ENCODE data around the gene MAML3. TPM values are rescaled to one million over a fixed set of nuclear protein-coding genes. Genes with fewer than 3 reads are reported as not detected.

MAML3 gene
- total RNA-seq, 1 experiment from 2014 or later = 0.43 TPM

DNA sequence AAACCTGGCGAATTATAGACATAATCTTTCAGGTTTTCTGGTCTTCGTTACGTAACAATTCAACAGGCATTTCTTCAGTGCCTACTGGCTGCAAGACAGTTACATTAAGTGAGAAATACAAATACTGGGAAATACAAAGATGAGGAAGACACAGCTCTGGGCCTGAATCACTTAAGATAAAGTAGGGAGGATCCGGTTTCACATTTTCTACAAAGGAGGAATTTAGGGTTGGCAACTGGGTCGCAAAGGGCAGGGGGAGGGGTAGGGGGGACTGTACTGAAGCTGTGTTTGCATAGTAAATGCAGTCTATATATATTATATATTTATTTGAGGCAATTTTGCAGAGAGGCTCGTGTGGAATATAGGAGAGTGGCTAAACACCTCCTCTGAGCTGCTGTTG, 107.4 kb downstream of the MAML3 start:
- no peak for DNase-seq (ENCODE audit: low spot score)

GRCh38 chr4:140046016-140046415, 108.0 kb downstream of the MAML3 start:
- no peak for DNase-seq (ENCODE audit: low spot score)

DNA sequence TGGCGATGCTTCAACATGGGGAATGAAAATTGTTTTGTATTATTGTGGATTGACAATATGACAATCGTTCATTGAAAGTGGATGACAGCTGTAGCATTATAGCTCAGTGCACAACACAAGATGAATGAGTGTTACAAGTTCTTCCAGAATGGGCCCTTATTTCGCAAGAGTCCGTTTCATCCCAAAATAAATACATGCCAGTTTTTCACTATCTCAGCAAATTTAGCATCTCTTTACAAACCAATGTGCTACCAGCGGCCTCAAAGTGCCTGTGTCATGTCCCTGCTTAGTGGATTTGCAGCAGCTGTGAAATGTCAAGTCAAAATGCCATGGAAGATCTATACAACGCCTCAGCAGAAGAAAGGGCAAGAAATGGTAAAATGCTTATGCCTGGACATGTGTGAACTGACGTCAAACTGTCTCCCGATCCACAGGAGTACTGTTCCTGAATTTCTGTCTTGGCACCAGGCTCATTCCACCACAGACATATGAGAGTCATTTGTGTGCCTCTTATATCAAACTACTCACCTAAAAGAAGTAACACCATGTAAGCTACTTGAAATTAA, 109.6 kb downstream of the MAML3 start:
- DNase-seq (ENCODE audit: low spot score) = no peak

- no peak for DNase-seq (ENCODE audit: low spot score)
These were observed 111.3 kb downstream of the MAML3 start for GRCh38 chr4:140042634-140043033.

DNA sequence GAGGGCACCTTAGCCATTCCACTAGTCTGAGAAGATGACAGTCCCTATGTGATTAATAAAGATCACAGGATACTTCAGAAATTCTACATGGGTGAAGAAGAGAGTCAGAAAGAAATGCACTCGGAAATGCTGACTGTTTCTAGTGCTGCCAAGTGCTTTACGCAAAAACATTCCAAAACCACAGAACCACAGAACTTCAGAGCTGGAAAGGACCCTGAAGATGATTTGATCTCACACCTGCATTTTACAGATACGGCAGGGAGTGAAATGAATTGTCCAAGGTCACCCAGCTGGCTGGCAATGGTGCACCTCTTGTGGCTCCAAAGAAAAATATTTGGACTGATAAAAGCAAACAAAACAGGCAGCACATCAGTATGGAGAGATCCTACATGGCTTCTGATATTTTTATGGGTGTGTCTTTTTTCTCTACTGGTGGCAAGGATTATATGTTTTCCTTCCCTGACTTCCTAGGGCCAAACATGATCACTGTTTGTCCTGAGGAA, 115.9 kb downstream of the MAML3 start:
- DNase-seq (ENCODE audit: low spot score) = peak; percentile 10

DNA sequence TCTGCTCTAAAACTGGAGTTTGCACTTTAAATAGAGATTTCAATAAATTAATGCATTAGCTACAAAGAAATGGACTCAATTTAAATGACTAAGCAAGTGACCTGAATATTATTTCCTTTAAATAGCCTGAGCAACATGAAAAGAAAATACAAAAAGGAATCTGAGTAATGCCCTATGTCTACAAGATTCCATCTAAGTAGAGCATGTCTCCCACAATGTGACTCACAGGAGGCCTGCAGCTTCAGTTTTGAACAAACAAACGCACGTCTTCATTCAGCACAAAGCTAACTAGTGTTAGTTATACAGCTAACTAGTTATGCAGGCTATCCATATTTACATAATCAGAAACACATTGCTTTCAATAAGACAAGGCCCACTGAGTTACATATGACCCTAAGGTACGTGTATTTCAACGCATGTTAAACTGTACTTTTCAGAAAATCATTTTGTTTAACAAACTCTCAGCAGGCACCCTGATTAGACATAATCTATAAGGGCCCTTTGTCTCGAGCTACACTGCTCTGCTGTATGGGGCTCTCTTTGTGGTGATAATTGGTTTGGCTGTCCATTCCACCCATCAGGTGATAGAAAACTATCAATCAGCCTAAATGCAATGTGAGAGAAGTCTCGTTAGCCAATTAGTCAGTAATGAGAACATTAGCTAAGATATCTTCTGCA, 116.5 kb downstream of the MAML3 start:
- DNase-seq (ENCODE audit: low spot score) = peak; percentile 58

DNA sequence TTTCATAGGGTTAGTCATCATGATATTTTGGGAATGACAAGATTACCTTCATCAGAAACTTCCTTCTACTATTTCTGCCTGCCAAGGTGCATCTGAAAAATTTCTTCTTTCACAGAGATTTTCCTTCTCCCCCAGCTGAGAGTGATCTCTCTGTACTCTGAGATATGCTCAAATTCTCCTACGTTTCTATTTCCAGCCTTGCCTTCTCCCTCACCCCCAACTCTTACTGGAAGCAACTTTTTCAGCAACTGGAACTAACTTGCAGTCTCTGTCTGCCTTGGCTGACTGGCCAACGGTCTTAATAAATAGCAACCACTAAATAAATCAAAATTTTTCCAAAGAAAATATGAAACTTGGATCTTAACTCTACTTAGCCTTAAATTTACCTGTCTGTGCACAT, 122.3 kb downstream of the MAML3 start:
- no peak for DNase-seq (ENCODE audit: low spot score)

DNA sequence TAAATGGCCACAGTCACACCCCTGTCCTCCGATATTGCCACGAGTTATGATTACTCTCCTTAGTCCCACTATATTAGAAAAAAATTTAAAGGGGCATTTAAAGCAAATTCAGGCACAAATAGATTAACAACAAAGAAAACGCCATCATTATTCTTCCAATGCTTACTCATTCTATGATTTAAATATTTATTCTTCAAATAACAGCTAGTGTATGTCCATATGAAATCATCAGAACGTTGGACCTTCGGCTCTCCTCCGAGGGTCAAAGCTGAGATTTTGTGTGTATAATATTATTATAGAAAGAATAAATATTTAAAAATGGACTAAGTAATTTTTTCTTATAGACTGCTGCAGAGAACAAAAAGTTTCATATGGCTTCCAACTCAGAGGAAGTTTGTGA, 122.9 kb downstream of the MAML3 start:
- no peak for DNase-seq (ENCODE audit: low spot score)

DNA sequence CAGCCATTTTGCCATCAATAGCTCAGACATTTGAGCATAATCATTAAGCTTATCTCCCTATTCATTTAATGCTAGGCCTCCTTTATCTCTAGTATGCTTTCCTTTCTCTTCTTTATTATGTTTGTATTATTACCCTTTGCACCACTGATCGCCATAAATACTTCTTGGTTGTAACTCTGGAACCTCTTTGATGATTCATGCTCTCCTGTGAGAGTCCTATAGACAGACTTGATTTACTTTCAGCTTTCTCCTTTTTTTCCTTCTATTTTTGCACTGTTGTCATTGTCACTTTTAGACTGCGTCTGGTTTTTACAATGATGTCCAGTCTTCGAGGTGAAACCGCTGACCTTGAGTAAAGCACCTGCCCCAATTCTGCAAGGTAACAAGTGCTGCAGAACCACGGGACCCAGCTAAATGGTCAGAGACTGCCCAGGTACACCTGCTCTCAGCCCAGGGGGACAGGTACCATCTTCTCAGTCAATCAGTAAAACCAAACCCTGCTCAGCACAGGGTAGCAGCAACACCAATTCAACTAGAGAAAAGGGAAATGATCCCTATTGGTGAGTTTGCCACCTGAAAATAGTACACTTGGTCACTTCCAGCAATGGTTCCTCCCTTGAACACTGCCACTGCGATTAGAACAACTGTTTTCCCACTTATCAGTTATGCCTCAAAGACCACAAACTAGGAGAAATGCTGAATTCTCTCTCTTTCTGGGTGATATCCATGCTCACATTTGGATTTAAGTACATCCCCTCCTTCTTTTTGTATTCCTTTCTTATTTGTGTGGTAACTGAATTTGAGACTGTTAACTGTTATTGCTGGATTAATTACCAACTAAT, 125.1 kb downstream of the MAML3 start:
- DNase-seq (ENCODE audit: low spot score) = no peak

- no peak for DNase-seq (ENCODE audit: low spot score)
These were observed 125.9 kb downstream of the MAML3 start for GRCh38 chr4:140028101-140028500.

DNA sequence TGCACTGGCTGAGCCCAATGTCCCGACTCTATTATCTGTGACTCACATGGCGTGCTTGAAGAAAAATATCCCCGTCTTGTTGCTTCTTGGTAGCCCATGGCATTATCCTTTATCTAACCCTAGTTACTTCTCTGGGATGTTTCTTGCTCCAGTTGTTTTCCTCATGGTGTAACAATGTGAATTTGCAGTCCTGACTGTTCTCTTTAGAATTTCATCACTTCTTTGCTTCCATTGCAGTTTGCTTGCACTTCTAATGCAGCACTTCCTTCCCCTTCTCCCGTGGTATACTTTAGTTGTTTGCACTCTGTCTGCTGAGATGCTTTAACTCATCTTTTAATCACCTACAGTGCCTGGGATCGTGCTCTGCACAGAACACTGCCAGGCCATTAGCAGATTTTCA, 126.9 kb downstream of the MAML3 start:
- DNase-seq (ENCODE audit: low spot score) = no peak

DNA sequence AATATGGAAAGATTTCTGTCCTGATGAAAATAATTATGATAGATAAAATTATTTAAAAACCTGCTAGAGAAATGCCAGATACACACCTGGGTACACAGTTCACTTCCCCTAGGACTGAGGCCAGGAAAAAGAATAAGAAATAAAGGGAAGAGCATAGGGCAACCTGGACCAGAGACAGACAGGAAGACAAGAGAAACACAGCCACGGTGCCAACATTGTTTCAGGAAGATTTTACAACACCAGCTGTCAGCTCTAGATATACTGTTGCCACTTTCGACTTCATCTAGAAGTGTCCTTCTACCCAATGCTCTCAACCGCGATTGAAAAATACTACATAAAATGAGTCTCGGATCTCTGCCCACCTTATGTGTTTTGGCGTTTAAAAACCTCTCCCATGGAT, 128.5 kb downstream of the MAML3 start:
- DNase-seq (ENCODE audit: low spot score) = no peak

- no peak for DNase-seq (ENCODE audit: low spot score)
These were observed 133.3 kb downstream of the MAML3 start for GRCh38 chr4:140020457-140021361.

DNA sequence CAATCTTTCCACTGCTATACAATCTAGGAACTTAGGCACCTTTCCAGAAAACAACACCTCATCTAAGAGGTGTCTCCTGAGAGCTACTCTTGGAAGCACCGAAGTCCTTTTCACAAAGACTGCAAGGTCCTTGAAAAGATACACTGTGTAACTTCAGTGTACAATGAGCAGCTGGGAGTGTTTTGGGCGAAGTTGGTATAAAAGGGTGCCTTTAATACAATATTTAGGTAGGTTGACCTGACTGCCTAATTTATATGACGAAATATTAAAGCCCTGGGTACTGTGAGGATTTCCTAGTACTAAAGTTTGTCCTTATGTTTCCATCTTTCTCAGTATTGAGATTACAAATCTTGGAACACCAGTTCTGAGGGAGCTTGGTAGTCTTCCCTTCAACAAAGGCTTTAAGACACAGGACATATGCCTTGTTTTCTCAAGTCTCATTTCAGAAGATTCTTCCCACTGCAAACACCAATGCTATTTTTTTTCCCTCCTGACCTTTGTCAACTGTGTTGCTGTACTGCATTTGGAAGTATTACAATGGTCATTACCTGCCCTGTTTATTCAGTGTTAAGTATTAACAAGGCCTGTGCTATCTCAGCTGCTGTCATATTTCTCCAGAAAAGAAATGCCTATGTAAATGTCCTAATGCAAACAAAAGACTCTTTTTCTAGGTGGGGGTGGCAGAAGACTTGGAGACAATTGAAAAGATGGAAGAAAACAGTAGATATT, 134.2 kb downstream of the MAML3 start:
- no peak for DNase-seq (ENCODE audit: low spot score)

DNA sequence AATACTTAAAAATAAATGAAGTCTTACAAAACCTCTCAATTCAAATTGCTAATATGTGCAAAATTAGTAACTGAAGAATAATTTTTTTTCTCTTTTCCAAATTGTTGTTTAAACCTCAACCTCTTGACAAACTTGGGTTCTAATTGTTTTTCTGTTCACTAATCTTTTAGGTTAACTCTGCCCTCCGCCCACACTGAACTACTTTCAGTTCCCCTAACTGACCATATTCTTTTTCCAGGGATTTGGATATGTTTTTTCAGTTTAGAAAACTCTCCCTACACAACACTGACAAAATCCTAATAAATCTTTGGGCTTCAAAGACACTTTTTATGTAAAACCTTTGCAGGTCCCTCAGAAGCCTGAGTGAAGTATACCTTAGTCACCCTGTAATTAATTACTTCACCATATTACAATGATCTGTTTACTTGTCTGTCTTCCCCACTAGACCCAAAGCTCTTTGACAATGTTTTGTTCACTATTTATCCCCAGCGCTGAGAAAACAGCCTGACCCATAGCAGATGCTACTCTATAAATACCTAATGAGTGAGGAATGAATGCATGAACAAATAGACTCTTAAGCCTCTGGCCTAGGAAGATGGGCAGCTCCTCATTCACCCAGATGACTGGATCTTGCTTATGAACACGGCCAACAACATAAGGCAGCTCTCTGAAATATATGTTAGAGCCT, 134.9 kb downstream of the MAML3 start:
- no peak for DNase-seq (ENCODE audit: low spot score)

GRCh38 chr4:140014284-140014683, 139.7 kb downstream of the MAML3 start:
- no peak for DNase-seq (ENCODE audit: low spot score)

- DNase-seq (ENCODE audit: low spot score) = peak; percentile 79
These were observed 141.1 kb downstream of the MAML3 start for GRCh38 chr4:140012688-140013486.

DNA sequence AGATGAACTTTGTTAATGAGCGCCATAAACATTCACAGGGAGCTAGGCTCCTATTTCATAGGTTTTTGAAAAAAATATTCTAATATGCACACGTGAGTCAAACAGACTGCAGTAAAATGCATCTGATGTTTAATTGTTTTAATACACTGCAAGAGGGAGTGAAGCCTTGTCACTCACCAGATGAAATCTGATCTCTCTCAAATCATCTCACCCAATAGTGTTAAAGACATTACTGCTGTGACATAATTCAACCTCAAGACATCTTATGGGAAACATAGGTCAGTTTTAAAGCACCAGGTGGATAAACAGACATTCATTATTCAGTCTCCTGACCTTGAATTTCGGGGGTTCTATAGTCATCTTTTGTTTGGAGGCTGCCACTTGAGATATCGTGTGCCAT, 148.3 kb downstream of the MAML3 start:
- DNase-seq (ENCODE audit: low spot score) = no peak

DNA sequence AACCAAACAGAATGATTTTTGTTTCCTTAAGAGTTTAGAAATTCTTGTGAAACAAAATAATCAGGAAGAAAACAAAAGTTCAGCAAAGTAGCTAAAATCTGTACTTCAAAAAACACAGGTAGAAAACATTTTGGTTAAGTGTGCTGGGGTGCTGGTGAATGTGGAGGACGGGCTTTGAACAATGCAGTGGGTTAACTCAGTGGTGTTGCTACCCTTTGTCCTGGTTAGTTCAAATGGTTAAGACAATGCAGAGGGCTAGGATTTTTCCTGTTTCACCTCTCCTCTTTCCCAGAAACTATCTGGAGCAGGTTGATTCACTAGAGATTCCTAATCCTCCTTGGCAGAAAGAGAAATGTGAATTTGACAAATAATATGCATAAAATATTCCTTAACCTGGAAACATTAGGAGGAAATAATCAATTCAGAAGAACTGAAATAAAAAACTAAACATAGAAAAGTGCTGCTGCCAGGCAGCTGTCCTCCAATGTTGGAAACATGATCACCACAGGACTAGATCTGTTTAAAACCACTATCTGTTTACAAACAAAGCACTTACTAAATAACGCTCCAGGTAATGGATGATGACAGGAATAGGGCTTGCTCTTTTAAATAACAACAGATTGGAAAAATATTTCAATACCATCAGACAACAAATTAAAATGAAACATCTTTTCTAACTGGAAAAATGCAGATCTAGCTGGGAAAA, 148.9 kb downstream of the MAML3 start:
- no peak for DNase-seq (ENCODE audit: low spot score)
